PC-3 (cell line): ENCODE data around the gene DLEC1.

ENCODE experiments used
- EZH2 ChIP-seq: fragments of 300-600 bp; sonication (generic); IDR thresholded peaks from one replicate; pipeline ENCODE4 v1.6.1; 2017; ENCODE audit warnings: antibody characterized with exemption, mild to moderate bottlenecking, low read length; ENCODE audit not compliant: unreplicated experiment
- EZH2phosphoT487 ChIP-seq: fragments of 300-600 bp; sonication (generic); IDR thresholded peaks from 2 replicates; pipeline ENCODE4 v1.6.1; 2018; ENCODE audit warnings: mild to moderate bottlenecking, antibody characterized with exemption, low read length, borderline replicate concordance
- TF ChIP-seq, protein P1 (sequence below): fragments of 300-600 bp; sonication (generic); conservative IDR thresholded peaks from 2 replicates; pipeline ENCODE4 v1.5.1; 2017; ENCODE audit warnings: antibody characterized with exemption, low read depth, mild to moderate bottlenecking, low read length

DNA sequence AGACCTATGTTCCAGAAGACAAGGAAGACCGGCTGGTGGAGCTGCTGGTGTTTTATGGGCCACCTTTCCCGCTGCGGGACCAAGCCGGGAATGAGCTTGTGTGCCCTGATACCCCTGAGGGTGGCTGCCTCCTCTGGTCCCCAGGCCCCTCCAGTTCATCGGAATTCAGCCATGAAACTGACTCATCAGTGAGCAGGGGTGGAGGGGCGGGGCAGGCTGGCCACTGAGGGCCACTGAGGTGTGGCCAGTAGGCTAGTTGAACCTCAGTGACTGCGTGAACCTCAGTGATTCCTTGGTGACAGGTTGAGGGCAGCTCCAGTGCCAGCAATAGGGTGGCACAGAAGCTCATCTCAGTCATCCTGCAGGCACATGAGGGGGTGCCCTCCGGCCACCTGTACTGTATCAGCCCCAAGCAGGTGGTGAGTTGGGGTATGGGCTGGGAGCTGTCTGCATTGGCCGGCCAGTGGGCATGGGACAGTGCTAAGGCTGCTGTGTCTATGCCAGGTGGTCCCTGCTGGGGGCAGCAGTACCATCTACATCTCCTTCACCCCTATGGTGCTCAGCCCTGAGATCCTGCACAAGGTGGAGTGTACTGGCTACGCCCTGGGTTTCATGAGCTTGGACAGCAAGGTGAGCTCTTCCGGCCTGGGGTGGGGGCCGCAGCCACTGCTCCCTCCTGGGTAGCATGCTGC is 77.6 kb downstream of the DLEC1 start:
- TF ChIP-seq, protein P1, sequence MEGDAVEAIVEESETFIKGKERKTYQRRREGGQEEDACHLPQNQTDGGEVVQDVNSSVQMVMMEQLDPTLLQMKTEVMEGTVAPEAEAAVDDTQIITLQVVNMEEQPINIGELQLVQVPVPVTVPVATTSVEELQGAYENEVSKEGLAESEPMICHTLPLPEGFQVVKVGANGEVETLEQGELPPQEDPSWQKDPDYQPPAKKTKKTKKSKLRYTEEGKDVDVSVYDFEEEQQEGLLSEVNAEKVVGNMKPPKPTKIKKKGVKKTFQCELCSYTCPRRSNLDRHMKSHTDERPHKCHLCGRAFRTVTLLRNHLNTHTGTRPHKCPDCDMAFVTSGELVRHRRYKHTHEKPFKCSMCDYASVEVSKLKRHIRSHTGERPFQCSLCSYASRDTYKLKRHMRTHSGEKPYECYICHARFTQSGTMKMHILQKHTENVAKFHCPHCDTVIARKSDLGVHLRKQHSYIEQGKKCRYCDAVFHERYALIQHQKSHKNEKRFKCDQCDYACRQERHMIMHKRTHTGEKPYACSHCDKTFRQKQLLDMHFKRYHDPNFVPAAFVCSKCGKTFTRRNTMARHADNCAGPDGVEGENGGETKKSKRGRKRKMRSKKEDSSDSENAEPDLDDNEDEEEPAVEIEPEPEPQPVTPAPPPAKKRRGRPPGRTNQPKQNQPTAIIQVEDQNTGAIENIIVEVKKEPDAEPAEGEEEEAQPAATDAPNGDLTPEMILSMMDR: no peak
- TF ChIP-seq EZH2phosphoT487 (no peak), EZH2 (no peak)
